Sigmoid colon (tissue), 7 donors: ENCODE results near the gene BCORL1. TPM values are rescaled to one million over a fixed set of nuclear protein-coding genes. Genes with fewer than 3 reads are reported as not detected.
A peak's percentile ranks its signal among the peaks of the same experiment; 100 is the strongest.

Experiments
- DNase-seq: peaks from one replicate; pipeline ENCODE4 v3.0.0-alpha.2; 2019
- H3K27ac ChIP-seq, 4 donors: fragments of 200-600 bp; sonication (generic); one replicate each; pipeline ENCODE4 v1.5.1; 2016 to 2019; ENCODE audit warnings: mild to moderate bottlenecking in 1 of 4
- H3K27me3 ChIP-seq, 3 donors: fragments of 200-600 bp; sonication (generic); one replicate each; pipeline ENCODE4 v1.5.1; 2019; ENCODE audit warnings: mild to moderate bottlenecking in 1 of 3
- H3K36me3 ChIP-seq, 4 donors: fragments of 200-600 bp; sonication (generic); one replicate each; pipeline ENCODE4 v1.5.1; 2016 to 2019
- H3K4me1 ChIP-seq, 4 donors: fragments of 200-600 bp; sonication (generic); one replicate each; pipeline ENCODE4 v1.5.1; 2017 to 2019
- H3K4me3 ChIP-seq, 4 donors: fragments of 200-600 bp; sonication (generic); one replicate each; pipeline ENCODE4 v1.5.1; 2017 to 2019; ENCODE audit warnings: mild to moderate bottlenecking in 2 of 4, moderate library complexity in 1 of 4
- H3K9me3 ChIP-seq, 4 donors: fragments of 200-600 bp in 3 of 4; sonication (generic) in 3 of 4; one replicate each; pipeline versions ENCODE4 v1.5.1 to v1.6.1; 2013 to 2019
- EP300 ChIP-seq, 4 donors: sonication (generic); formaldehyde crosslinking; IDR thresholded peaks; one replicate each; pipeline ENCODE4 v1.6.1; 2017; ENCODE audit warnings: antibody characterized with exemption in 4 of 4
- POLR2A ChIP-seq, 2 donors: fragments of 450-650 bp; IDR thresholded peaks; one replicate each; pipeline ENCODE4 v1.6.1; 2016; ENCODE audit warnings: antibody characterized with exemption in 2 of 2, mild to moderate bottlenecking in 2 of 2, moderate library complexity in 2 of 2
- POLR2AphosphoS5 ChIP-seq, 4 donors: sonication (generic); formaldehyde crosslinking; IDR thresholded peaks; one replicate each; pipeline ENCODE4 v1.6.1; 2017; ENCODE audit warnings: antibody characterized with exemption in 4 of 4
- WGBS, 2 donors: extraction: QIAGEN DNeasy Blood & Tissue Kit; methylation state at CpG; one replicate each; pipeline ENCODE4 v1.1.7; 2013; 5-methylcytosine and 5-hydroxymethylcytosine counted together
- intact Hi-C: fragments of 100-400 bp; cut with DNase I; formaldehyde crosslinking; loops from one replicate; pipeline ENCODE4 v1.15.1; 2023
- polyA plus RNA-seq, 3 donors: library from polyadenylated mRNA; stranded (reverse); fragments of 200-250 nt; gene quantifications; one replicate each; pipeline ENCODE4 v1.2.3, GENCODE V29; 2013
- total RNA-seq, 4 donors: library from RNA; depleted of rRNA; stranded (reverse); fragments of >200 nt; gene quantifications; one replicate each; pipeline ENCODE4 v1.1.0, GENCODE V29; 2016
- TF ChIP-seq, protein P1 (sequence below), 4 experiments: fragments of 450-650 bp in 3 of 4; fragments of 200-600 bp in 1 of 4; IDR thresholded peaks; one replicate each; pipeline ENCODE4 v1.5.1; 2016 to 2019; ENCODE audit warnings: antibody characterized with exemption in 4 of 4, mild to moderate bottlenecking in 3 of 4, moderate library complexity in 2 of 4
- donor health status: healthy with polysubstance abuse.
- donor health status: Bipolar disorder and iron deficiency.
- donor health status: healthy.

The BCORL1 gene
- total and polyA plus RNA-seq, 7 donors, result 1.2 to 5.8 (median 3.2) TPM

DNA sequence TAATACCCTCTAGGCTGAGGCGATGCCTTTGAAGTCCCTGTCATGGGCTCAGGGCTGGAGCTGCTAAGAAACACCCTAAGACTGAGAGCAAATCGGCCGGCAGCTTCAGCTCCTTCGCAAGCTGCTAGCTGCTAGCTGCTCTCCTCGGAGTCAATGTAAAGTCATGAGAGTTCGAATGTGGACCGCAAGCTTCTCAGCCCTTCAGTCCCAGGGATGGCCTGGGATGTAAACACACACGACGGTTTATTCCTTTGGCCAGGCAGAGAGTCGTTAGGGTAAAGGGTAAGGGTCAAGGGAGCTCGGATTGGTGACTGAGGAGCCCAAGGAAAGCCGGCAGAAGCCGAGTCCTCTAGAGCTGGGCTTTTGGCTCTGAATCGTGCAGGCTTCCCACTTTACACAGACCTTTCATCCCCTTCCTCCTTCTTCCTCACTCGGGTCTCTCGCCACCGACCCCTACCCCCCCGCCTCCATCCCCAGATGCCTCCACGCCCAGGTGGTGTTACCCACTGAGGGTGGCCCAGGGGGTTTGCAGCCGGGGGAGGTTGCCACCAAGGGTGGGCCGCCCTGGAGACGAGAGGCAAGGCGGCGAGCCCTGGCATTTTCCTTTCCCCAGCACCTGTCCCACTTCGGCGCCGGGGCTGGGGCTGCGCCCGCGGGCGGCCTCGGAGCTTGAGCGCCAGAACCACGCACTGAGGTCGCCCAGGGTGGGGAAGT, 3.1 kb upstream of the BCORL1 start:
- no peaks in the 10 kb centered on the region for H3K9me3 ChIP-seq
- no peak overlapping the region for H3K4me3 ChIP-seq
- intact Hi-C loops, result loop anchor here (2.0 kb wide), 1 partner anchor 21 kb away; no protein-coding TSS in a partner anchor
- 9 to 26% methylated on average over 34 to 35 of the region's 35 CpGs for WGBS, 2 donors
- peaks cover 0 to under 1% (median 0%) of the 10 kb centered on the region in 4 donors for H3K4me1 ChIP-seq
- peak overlapping the region in 1 of 4 donors; percentile 86 for H3K27ac ChIP-seq
- TF ChIP-seq, protein P1, sequence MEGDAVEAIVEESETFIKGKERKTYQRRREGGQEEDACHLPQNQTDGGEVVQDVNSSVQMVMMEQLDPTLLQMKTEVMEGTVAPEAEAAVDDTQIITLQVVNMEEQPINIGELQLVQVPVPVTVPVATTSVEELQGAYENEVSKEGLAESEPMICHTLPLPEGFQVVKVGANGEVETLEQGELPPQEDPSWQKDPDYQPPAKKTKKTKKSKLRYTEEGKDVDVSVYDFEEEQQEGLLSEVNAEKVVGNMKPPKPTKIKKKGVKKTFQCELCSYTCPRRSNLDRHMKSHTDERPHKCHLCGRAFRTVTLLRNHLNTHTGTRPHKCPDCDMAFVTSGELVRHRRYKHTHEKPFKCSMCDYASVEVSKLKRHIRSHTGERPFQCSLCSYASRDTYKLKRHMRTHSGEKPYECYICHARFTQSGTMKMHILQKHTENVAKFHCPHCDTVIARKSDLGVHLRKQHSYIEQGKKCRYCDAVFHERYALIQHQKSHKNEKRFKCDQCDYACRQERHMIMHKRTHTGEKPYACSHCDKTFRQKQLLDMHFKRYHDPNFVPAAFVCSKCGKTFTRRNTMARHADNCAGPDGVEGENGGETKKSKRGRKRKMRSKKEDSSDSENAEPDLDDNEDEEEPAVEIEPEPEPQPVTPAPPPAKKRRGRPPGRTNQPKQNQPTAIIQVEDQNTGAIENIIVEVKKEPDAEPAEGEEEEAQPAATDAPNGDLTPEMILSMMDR (IDR thresholded peaks at IDR 0.05), result no peak
- TF ChIP-seq EP300 (IDR thresholded peaks at IDR 0.05), result no peak
- TF ChIP-seq POLR2AphosphoS5 (IDR thresholded peaks at IDR 0.05), result no peak
- peak; percentile 66 for DNase-seq
- no peaks in the 10 kb centered on the region for H3K27me3 ChIP-seq
- H3K36me3 ChIP-seq, result no peaks in the 10 kb centered on the region

DNA sequence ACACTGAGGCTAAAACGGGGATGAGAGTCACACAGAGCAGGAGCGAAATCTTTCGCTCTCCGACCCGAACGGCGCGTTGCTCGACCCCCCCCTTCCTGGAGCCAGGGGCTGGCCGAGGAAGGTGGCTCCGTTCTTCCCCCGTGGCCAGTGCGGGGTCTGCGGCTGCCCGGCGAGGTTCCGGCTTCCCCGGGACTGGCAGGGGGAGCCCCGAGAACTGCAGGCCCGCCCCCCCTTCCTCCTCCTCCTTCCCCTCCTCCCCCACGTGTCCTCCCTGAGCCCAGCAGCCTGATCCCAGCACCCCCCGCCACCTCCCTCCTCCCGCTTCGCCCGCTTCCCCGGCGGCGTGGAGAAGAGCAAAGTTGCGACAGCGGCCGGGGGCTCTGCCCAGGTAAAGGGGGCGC, 2.4 kb upstream of the BCORL1 start:
- H3K27ac ChIP-seq, result peak overlapping the region in 1 of 4 donors; percentile 86
- no peaks in the 10 kb centered on the region for H3K27me3 ChIP-seq
- intact Hi-C loops, result loop anchor here (5.0 kb wide), 1 partner anchor 47 kb away; no protein-coding TSS in a partner anchor
- no peaks in the 10 kb centered on the region for H3K9me3 ChIP-seq
- TF ChIP-seq POLR2A (IDR thresholded peaks at IDR 0.05) (no peak), EP300 (IDR thresholded peaks at IDR 0.05) (no peak)
- TF ChIP-seq, protein P1 (IDR thresholded peaks at IDR 0.05), result no peak
- H3K36me3 ChIP-seq, result no peaks in the 10 kb centered on the region
- no peak overlapping the region for H3K4me3 ChIP-seq
- 1% methylated on average over 31 of the region's 32 CpGs for WGBS, 2 donors
- peak; percentile 80 for DNase-seq
- H3K4me1 ChIP-seq, result peaks cover 0 to 6% (median 3%) of the 10 kb centered on the region in 4 donors

DNA sequence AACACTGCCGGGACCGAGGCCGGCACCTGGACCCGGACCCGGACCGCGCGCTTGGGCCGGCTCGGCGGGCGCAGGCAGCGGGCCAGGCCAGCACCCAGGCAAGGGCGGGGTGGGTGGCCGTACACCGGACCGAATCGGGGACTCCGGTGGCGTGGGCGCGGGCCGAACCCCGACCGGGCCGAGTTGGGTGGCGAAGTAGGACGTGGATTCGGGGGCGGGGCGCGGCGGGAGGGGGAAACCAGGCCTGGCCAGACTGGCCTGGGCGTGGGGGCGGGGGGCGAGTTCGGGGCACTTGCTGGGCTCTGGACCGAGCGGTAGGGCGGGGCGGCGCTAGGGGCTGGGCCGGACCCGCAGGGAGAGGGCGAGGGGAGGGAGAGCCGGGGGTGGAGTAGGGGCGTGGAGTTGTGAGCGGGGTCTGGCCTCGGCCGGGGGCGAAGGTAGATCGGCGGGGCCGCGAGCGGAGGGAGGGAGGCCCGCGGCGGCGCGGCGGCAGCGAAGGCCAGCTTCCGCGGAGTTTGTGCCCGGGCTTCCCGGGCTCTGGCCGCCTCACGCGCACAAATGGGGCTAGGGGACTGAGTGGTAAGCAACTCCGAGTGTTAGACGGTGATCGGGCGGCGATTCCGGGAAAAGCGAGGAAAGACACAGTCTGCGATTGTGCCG, 1.8 kb upstream of the BCORL1 start:
- peak; percentile 86 for DNase-seq
- intact Hi-C loops, result loop anchor here (5.0 kb wide), 1 partner anchor 47 kb away; no protein-coding TSS in a partner anchor

DNA sequence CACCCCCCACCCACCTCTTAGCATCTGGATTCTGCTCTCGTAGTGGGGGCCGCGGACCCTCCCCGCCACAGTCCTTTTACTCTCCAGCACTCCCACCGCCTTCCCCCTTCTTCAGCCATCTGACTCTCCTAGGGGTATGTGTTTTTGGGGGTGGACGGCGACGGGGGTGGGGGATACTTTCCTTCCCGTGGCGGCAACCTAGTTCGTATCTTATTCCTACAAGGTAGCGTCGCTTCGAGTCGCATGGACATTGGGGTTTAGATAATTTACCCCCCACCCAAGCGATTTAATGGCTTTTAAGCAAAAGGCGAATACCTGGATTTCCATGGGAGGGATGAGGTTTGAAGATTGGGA, 1.3 kb upstream of the BCORL1 start:
- Histone ChIP-seq H3K27ac (peak overlapping the region in 1 of 4 donors; percentile 86), H3K36me3 (no peaks in the 10 kb centered on the region), H3K9me3 (no peaks in the 10 kb centered on the region), H3K27me3 (no peaks in the 10 kb centered on the region), H3K4me1 (peaks cover 0 to 6% (median 3%) of the 10 kb centered on the region in 4 donors), H3K4me3 (no peak overlapping the region)
- no peak for TF ChIP-seq POLR2A (IDR thresholded peaks at IDR 0.05)
- no peak for TF ChIP-seq POLR2AphosphoS5 (IDR thresholded peaks at IDR 0.05)
- no peak for TF ChIP-seq EP300 (IDR thresholded peaks at IDR 0.05)
- TF ChIP-seq, protein P1 (IDR thresholded peaks at IDR 0.05), result no peak
- intact Hi-C loops, result loop anchor here (5.0 kb wide), 1 partner anchor 46 kb away; no protein-coding TSS in a partner anchor
- no peak for DNase-seq
- WGBS, 2 donors, result 0 to 1% methylated on average over 17 of the region's 17 CpGs

More for the DNA sequence above, 1.8 kb upstream of the BCORL1 start:
- Histone ChIP-seq H3K4me1 (peaks cover 0 to 6% (median 3%) of the 10 kb centered on the region in 4 donors), H3K27me3 (no peaks in the 10 kb centered on the region), H3K36me3 (no peaks in the 10 kb centered on the region), H3K27ac (peak overlapping the region in 1 of 4 donors; percentile 86), H3K9me3 (no peaks in the 10 kb centered on the region), H3K4me3 (no peak overlapping the region)
- 1% methylated on average over 79 of the region's 79 CpGs for WGBS, 2 donors
- TF ChIP-seq EP300 (IDR thresholded peaks at IDR 0.05), result no peak
- peak in 1 of 2 donors; percentile 31 for TF ChIP-seq POLR2A (IDR thresholded peaks at IDR 0.05)
- peak in 3 of 4 donors; percentile 20 to 82 (median 76) for TF ChIP-seq POLR2AphosphoS5 (IDR thresholded peaks at IDR 0.05)

DNA sequence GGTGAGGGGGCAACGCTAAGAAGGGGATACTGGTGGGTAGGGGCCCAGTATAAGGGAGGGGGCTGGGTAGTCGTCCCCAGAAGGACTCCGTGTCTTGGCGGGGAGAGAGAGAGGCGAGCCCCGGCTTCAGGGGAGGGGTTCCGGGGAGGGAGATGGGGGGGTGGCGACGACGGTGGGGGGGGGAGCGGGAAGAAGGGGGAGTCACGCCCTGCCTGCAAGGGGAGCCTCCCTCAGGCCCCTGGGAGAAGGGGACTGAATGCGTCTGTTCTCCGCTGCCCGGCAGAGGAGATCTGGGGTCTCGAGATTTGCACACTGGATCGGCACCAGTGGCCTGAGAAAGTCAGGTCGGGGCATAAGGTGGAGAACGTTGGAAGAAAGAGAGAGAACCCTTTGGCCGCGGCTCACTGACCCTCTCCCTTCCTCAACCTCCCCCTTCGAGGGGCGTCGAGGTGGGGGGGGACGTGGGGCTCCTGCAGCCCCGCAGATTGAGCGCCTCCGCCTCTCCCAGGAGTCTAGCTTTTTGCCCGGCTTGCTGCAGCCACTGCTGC, 609 bp upstream of the BCORL1 start:
- WGBS, 2 donors, result 1% methylated on average over 28 of the region's 29 CpGs
- intact Hi-C loops, result loop anchor here (1.0 to 5.0 kb wide), 3 partner anchors 45 to 79 kb away; no protein-coding TSS in a partner anchor
- Histone ChIP-seq H3K4me3 (no peak overlapping the region), H3K27ac (peak overlapping the region in 1 of 4 donors; percentile 86), H3K4me1 (peaks cover 0 to 6% (median 3%) of the 10 kb centered on the region in 4 donors), H3K9me3 (no peaks in the 10 kb centered on the region), H3K36me3 (no peaks in the 10 kb centered on the region), H3K27me3 (no peaks in the 10 kb centered on the region)
- no peak for DNase-seq
- TF ChIP-seq EP300 (IDR thresholded peaks at IDR 0.05), result no peak
- TF ChIP-seq POLR2A (IDR thresholded peaks at IDR 0.05), result no peak
- TF ChIP-seq POLR2AphosphoS5 (IDR thresholded peaks at IDR 0.05), result no peak
- TF ChIP-seq, protein P1 (IDR thresholded peaks at IDR 0.05), result no peak
